Mesenchymal stem cell (in vitro differentiated cells and primary cell): ENCODE results near the gene CD300LB.
"Not testable (repeated sequence)": the region's sequence is repeated elsewhere in the genome, so short reads cannot be mapped to it uniquely, and the experiment has no call there.

Source experiments
- DNase-seq: peaks from one replicate; pipeline ENCODE4 v3.0.0-alpha.2; 2013
- H2AFZ ChIP-seq: one replicate; pipeline ENCODE4 v1.6.1; 2013; ENCODE audit warnings: low read depth, mild to moderate bottlenecking, control low read depth, inconsistent platforms, low read length, moderate library complexity
- H2AK5ac ChIP-seq: 2 replicates; pipeline ENCODE4 v1.6.1; 2013; ENCODE audit warnings: low read length, moderate library complexity, mild to moderate bottlenecking, inconsistent platforms; ENCODE audit not compliant: severe bottlenecking
- H2BK120ac ChIP-seq: one replicate; pipeline ENCODE4 v1.6.1; 2013; ENCODE audit warnings: low read depth, mild to moderate bottlenecking, inconsistent platforms, low read length, moderate library complexity
- H2BK12ac ChIP-seq, 2 experiments: one replicate each; pipeline ENCODE4 v1.6.1; 2013; ENCODE audit warnings: inconsistent platforms in 2 of 2, low read length in 2 of 2, mild to moderate bottlenecking in 2 of 2, moderate library complexity in 2 of 2, control low read depth in 1 of 2
- H2BK15ac ChIP-seq: one replicate; pipeline ENCODE4 v1.6.1; 2013; ENCODE audit warnings: mild to moderate bottlenecking, low read depth, inconsistent platforms; ENCODE audit not compliant: poor library complexity, severe bottlenecking
- H2BK5ac ChIP-seq: 2 replicates; pipeline ENCODE4 v1.6.1; 2013; ENCODE audit warnings: low read depth, mild to moderate bottlenecking, low read length, control low read depth, inconsistent platforms; ENCODE audit not compliant: poor library complexity, severe bottlenecking
- H3K14ac ChIP-seq, 2 experiments: one replicate each; pipeline ENCODE4 v1.6.1; 2013; ENCODE audit warnings: inconsistent platforms in 2 of 2, low read length in 2 of 2, control low read depth in 1 of 2, mild to moderate bottlenecking in 1 of 2, moderate library complexity in 1 of 2
- H3K18ac ChIP-seq, 2 experiments: one replicate each; pipeline ENCODE4 v1.6.1; 2013; ENCODE audit warnings: inconsistent platforms in 2 of 2, low read length in 2 of 2, control low read depth in 1 of 2, low read depth in 1 of 2, mild to moderate bottlenecking in 1 of 2
- H3K23ac ChIP-seq, 2 experiments: one replicate each; pipeline ENCODE4 v1.6.1; 2013; ENCODE audit warnings: inconsistent platforms in 2 of 2, low read length in 2 of 2, mild to moderate bottlenecking in 2 of 2, moderate library complexity in 2 of 2, control low read depth in 1 of 2
- H3K27ac ChIP-seq: 2 replicates; pipeline ENCODE4 v1.5.1; 2013; ENCODE audit warnings: mild to moderate bottlenecking, moderate library complexity, low read length, control low read depth, inconsistent platforms; ENCODE audit not compliant: poor library complexity, severe bottlenecking
- H3K27me3 ChIP-seq, 2 experiments: 2 replicates each; pipeline versions ENCODE4 v1.6.1 to v1.7.0; 2013; ENCODE audit warnings: low read length in 2 of 2, mild to moderate bottlenecking in 2 of 2, moderate library complexity in 2 of 2, control low read depth in 1 of 2, inconsistent platforms in 1 of 2; ENCODE audit not compliant: control insufficient read depth in 1 of 2, insufficient read depth in 1 of 2
- H3K36me3 ChIP-seq, 2 experiments: 2 replicates each; pipeline versions ENCODE4 v1.6.1 to v1.7.0; 2013; ENCODE audit warnings: low read length in 2 of 2, control low read depth in 1 of 2, inconsistent platforms in 1 of 2, low read depth in 1 of 2, mild to moderate bottlenecking in 1 of 2; ENCODE audit not compliant: insufficient read depth in 2 of 2, control insufficient read depth in 1 of 2
- H3K4ac ChIP-seq, 2 experiments: one replicate each; pipeline ENCODE4 v1.6.1; 2013; ENCODE audit warnings: inconsistent platforms in 2 of 2, low read length in 2 of 2, mild to moderate bottlenecking in 2 of 2, moderate library complexity in 2 of 2, control low read depth in 1 of 2, low read depth in 1 of 2
- H3K4me1 ChIP-seq: 2 replicates; pipeline ENCODE4 v1.6.1; 2013; ENCODE audit warnings: low read depth, low read length, control low read depth; ENCODE audit not compliant: control insufficient read depth, insufficient read depth
- H3K4me2 ChIP-seq: 2 replicates; pipeline ENCODE4 v1.6.1; 2013; ENCODE audit warnings: low read length, mild to moderate bottlenecking, inconsistent platforms; ENCODE audit not compliant: poor library complexity, severe bottlenecking
- H3K4me3 ChIP-seq, 2 experiments: 2 replicates each; pipeline versions ENCODE4 v1.5.1 to v1.7.0; 2013; ENCODE audit warnings: low read length in 2 of 2, mild to moderate bottlenecking in 2 of 2, control low read depth in 1 of 2, low read depth in 1 of 2; ENCODE audit not compliant: insufficient read depth in 1 of 2
- H3K79me1 ChIP-seq: replicated peaks from 2 replicates; pipeline ENCODE4 v1.6.1; 2013; ENCODE audit warnings: mild to moderate bottlenecking, control low read depth, low read length, inconsistent platforms; ENCODE audit not compliant: poor library complexity, severe bottlenecking
- H3K9ac ChIP-seq: 2 replicates; pipeline ENCODE4 v1.7.0; 2013; ENCODE audit warnings: mild to moderate bottlenecking, low read length, moderate library complexity
- H3K9me3 ChIP-seq: 2 replicates; pipeline ENCODE4 v1.7.0; 2013; ENCODE audit warnings: mild to moderate bottlenecking, low read length; ENCODE audit not compliant: control insufficient read depth
- H4K8ac ChIP-seq: one replicate; pipeline ENCODE4 v1.6.1; 2013; ENCODE audit warnings: inconsistent platforms, mild to moderate bottlenecking, low read length, moderate library complexity
- H4K91ac ChIP-seq: one replicate; pipeline ENCODE4 v1.6.1; 2013; ENCODE audit warnings: mild to moderate bottlenecking, low read length, inconsistent platforms
- WGBS: methylation state at CpG from one replicate; pipeline ENCODE4 v1.1.7; 2013; ENCODE audit warnings: mixed read lengths; 5-methylcytosine and 5-hydroxymethylcytosine counted together

CD300LB gene

GRCh38 chr17:74503949-74504348, 27.3 kb downstream of the CD300LB start:
- not testable (repeated sequence) for H4K91ac ChIP-seq, H3K9me3 ChIP-seq, H2BK12ac ChIP-seq, H3K4me1 ChIP-seq, H3K27ac ChIP-seq, H2BK15ac ChIP-seq, H3K36me3 ChIP-seq, H3K23ac ChIP-seq, DNase-seq, H2BK120ac ChIP-seq, H3K4me2 ChIP-seq, H2AK5ac ChIP-seq, H2AFZ ChIP-seq, H3K4ac ChIP-seq, H3K79me1 ChIP-seq, H3K27me3 ChIP-seq, H4K8ac ChIP-seq, H2BK5ac ChIP-seq, H3K18ac ChIP-seq, H3K14ac ChIP-seq, H3K4me3 ChIP-seq, H3K9ac ChIP-seq
- 77% methylated on average over 5 of the region's 5 CpGs for WGBS

- H3K4ac ChIP-seq = no peak overlapping the region
- H2BK15ac ChIP-seq = no peak overlapping the region
- H4K8ac ChIP-seq = no peak overlapping the region
- no peak overlapping the region for H2BK5ac ChIP-seq
- no peak overlapping the region for H3K18ac ChIP-seq
- no peak overlapping the region for H3K4me2 ChIP-seq
- no peak overlapping the region for H3K27ac ChIP-seq
- H2AFZ ChIP-seq = no peak overlapping the region
- H4K91ac ChIP-seq = no peak overlapping the region
- no peak overlapping the region for H3K9ac ChIP-seq
- no peak overlapping the region for H2BK12ac ChIP-seq
- no peaks in the 10 kb centered on the region for H3K9me3 ChIP-seq
- H3K4me3 ChIP-seq = no peak overlapping the region
- WGBS = 75% methylated on average over 6 of the region's 6 CpGs
- no peak overlapping the region for H3K23ac ChIP-seq
- H3K14ac ChIP-seq = no peak overlapping the region
- no peaks in the 10 kb centered on the region for H3K79me1 ChIP-seq
- no peaks in the 10 kb centered on the region for H3K4me1 ChIP-seq
- no peak for DNase-seq
- H2BK120ac ChIP-seq = no peak overlapping the region
- H2AK5ac ChIP-seq = no peak overlapping the region
- H3K36me3 ChIP-seq = no peaks in the 10 kb centered on the region
- H3K27me3 ChIP-seq = peaks cover 7 to 10% of the 10 kb centered on the region in 2 experiments
Observed at GRCh38 chr17:74502861-74503260, 28.4 kb downstream of the CD300LB start.

- Histone ChIP-seq H3K27ac (no peak overlapping the region), H2AFZ (no peak overlapping the region), H3K4me1 (no peaks in the 10 kb centered on the region), H2AK5ac (no peak overlapping the region), H3K4ac (no peak overlapping the region), H3K79me1 (no peaks in the 10 kb centered on the region), H3K9ac (no peak overlapping the region), H3K18ac (no peak overlapping the region), H3K23ac (no peak overlapping the region), H2BK15ac (no peak overlapping the region), H3K9me3 (no peaks in the 10 kb centered on the region), H2BK120ac (no peak overlapping the region), H4K8ac (no peak overlapping the region), H3K36me3 (no peaks in the 10 kb centered on the region), H3K14ac (no peak overlapping the region), H3K27me3 (peaks cover 7 to 16% of the 10 kb centered on the region in 2 experiments), H3K4me2 (no peak overlapping the region), H3K4me3 (no peak overlapping the region), H2BK12ac (no peak overlapping the region), H2BK5ac (no peak overlapping the region), H4K91ac (no peak overlapping the region)
- WGBS = 95% methylated on average over 3 of the region's 3 CpGs
- no peak for DNase-seq
Observed at GRCh38 chr17:74499992-74500391, 31.3 kb downstream of the CD300LB start.

- WGBS = 68% methylated on average over 3 of the region's 5 CpGs
Observed at GRCh38 chr17:74497471-74497870, 33.8 kb downstream of the CD300LB start.

More at GRCh38 chr17:74497471-74497870, 33.8 kb downstream of the CD300LB start:
- Histone ChIP-seq H3K18ac (no peak overlapping the region), H4K8ac (no peak overlapping the region), H4K91ac (no peak overlapping the region), H3K14ac (no peak overlapping the region), H3K9me3 (no peaks in the 10 kb centered on the region), H3K9ac (no peak overlapping the region), H3K4me3 (no peak overlapping the region), H3K4me1 (no peaks in the 10 kb centered on the region), H3K4me2 (no peak overlapping the region), H2AK5ac (no peak overlapping the region), H2BK12ac (no peak overlapping the region), H2AFZ (no peak overlapping the region), H3K27ac (no peak overlapping the region), H3K79me1 (no peaks in the 10 kb centered on the region), H3K23ac (no peak overlapping the region), H2BK120ac (no peak overlapping the region), H3K4ac (no peak overlapping the region), H3K27me3 (peaks cover 4 to 21% of the 10 kb centered on the region in 2 experiments), H3K36me3 (no peaks in the 10 kb centered on the region), H2BK5ac (no peak overlapping the region), H2BK15ac (no peak overlapping the region)
- no peak for DNase-seq
